GM19397 (cell line): Measurements from ENCODE around the gene SNX20.

Source experiments
- ATAC-seq: cut with Tn5 transposase; IDR thresholded peaks from one replicate; pipeline ENCODE4 v1.9.1; 2021; ENCODE audit warnings: mild to moderate bottlenecking, moderate library complexity; ENCODE audit not compliant: unreplicated experiment

SNX20 gene

DNA sequence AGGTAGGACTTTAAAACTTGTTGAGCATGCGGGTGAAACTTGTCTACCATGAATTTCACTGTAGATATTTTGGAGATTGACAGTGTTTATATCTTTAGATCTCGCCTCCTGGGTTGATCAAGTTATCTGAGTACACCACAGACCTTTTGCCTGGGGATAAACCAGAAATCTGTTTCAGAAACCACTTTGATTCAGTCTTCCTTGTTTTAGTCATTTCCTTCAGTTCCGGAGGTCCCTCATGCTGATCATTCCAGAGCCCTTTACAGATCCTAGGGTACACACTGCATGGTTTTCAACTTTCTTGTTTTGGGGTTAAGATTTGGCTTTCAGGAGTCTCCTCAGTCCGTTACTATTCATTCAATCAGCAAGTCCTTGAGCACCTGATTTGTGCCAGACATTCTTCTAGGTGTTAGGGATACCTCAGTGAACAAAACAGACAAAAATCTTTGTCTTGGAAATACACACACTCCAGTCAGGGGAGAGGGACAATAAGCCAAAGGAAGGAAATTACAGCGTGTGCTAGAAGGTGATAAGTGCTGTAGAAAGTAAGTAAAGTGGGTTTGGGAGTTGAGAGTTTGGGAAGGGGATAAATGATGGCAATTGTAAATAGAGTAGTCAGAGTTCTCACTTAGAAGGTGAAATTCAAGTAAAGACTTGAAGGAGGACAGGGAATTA lies 24.5 kb upstream of the SNX20 start:
- ATAC-seq: no peak

DNA sequence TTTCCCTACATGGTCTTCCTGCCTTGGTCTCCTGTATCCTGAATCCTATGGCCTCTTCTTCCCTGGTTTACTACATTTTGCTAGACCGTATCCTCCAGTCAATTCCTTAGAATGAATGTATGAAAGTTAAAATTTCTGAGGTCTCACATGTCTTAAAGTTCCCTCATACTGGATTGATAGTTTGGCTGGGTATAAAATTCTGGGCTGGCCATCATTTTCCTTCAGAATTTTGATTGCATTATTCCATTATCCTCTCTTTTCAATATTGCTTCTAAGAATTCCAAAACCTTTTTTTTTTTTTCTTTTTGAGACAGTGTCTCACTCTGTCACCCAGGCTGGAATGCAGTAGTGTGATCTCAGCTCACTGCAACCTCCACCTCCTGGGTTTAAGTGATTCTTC lies 23.1 kb upstream of the SNX20 start:
- no peak for ATAC-seq

GRCh38 chr16:50702725-50703124 lies 21.6 kb upstream of the SNX20 start:
- ATAC-seq: no peak

DNA sequence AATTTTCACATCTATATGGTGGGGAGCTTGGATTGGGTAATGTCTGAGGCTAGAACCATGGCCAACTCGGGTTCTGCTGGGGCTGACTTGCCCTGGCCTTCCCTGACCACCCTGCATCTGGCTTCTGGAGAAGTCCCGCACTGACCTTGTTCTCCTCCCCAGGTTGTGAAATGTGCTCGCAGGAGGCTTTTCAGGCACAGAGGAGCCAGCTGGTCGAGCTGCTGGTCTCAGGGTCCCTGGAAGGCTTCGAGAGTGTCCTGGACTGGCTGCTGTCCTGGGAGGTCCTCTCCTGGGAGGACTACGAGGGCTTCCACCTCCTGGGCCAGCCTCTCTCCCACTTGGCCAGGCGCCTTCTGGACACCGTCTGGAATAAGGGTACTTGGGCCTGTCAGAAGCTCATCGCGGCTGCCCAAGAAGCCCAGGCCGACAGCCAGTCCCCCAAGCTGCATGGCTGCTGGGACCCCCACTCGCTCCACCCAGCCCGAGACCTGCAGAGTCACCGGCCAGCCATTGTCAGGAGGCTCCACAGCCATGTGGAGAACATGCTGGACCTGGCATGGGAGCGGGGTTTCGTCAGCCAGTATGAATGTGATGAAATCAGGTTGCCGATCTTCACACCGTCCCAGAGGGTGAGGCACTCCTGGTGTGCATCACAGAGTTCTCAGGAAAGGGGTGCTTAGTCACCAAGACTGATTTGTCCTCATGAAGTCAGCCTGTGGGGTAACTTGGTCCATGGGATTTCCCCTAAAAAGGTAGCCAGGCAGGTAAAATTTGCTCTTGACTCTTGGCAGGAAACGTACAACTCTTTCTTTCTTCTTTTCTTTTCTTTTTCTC lies 18.4 kb upstream of the SNX20 start:
- ATAC-seq: no peak

DNA sequence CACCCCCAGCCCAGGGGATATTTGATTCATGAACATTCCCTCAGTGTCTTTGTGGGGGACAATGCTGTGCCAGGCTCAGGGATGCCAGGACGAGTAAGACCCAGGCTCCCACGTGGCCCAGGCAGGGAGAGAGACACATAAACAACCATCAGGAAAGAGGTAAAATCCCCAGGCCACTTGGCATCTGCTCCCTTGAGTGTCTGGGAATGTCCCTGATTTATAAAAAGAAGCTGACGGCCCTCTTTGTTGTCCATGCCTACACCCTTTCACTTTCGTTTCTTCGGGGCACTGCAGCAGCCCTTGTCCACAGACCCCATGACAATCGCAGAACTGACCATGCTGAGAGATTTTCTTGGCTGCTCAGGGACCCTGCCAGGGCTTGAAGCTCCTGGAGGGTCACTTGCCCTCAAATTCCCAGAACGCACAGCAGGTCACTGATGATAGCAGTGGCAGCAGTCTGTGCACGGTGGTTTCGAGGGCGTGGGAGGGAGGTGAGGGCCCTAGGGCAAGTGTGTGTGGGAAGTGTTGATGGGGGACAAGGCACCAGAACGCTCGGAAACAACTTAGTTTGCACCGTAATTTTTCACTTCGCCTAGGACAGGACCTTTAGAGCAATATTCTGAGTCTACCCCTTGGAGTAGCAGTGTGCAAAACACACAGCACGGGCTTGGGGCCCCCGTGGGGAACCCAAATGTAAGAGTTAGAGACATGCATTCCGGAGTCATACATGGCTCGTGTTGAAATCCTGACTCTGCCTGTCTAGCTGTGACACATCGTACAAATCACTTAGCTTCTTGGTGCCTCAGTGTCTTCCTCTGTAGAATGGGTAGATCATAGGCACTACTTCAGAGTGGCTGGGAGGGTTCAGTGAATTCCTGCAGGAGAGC lies 17.0 kb upstream of the SNX20 start:
- no peak for ATAC-seq

DNA sequence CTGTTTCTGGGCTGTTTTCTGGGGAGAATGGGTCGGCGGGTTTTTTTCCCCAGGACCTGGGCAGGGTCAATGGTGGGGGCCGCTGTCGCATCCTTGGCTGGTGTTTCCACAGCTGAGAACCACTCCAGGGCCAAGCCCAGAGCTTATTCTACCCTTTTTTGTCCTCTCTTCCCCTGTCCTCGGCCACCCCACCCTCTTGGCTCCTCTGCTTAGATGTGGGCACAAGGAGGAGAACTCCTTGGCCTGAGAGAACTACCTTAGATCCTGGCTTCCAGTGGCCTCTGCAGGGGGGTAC lies 16.3 kb upstream of the SNX20 start:
- no peak for ATAC-seq

DNA sequence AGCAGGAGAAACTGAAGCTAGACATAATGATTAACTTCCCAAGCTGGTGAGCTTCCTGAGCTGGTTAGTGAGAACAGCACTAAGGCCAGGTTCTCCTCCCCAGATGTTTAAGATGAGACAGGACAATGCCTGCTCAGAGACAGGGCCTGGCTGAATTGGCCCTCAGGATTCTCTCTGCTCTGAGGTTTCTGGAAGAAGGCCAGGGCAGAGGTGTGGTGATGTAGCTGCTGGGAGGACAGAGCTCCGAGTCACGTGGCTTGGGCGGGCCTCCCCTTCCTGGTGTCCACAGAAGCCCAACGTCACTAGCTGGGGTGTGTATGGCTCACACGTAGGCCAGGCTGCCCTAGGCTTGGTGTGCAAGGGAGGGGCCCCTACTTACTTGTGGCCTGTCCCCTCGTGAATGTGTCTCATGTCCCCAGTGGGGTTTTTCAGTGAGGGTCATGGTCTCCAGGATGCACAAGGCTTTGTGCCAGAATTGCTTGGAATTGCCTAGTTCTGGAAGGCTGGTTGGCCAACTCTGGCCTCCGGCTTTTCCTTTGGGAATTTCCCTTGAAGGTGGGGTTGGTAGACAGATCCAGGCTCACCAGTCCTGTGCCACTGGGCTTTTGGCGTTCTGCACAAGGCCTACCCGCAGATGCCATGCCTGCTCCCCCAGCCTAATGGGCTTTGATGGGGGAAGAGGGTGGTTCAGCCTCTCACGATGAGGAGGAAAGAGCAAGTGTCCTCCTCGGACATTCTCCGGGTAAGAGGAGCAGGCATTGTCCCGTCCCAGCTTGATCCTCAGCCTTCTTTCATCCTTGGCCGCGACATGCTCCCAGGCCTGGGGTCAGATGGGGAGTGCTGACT lies 15.7 kb upstream of the SNX20 start:
- ATAC-seq: peak; percentile 45

GRCh38 chr16:50696126-50696525 lies 15.0 kb upstream of the SNX20 start:
- ATAC-seq: peak; percentile 14

- no peak for ATAC-seq
Measured at GRCh38 chr16:50695017-50696000, 14.2 kb upstream of the SNX20 start.

DNA sequence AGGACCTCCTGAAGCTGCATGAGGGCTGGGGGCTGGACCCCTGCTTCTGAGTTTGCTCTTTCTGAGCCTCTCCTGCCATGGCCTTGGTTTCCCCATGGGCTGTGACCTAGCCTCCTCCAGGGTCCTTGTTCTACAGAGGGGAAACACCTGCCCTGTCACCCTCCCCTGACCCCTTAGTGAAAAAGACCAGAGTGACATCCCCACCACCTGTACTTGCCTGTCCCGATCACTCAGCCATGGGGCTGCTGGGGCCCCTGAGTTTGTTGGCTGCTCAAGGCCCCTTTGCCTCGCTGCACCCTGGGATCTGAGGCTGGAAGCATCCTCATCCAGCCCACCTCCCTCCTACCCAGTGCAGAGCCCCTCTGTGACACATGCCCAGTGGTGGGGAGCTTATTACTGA lies 13.1 kb upstream of the SNX20 start:
- ATAC-seq: peak; percentile 27

- ATAC-seq: no peak
Measured at GRCh38 chr16:50692999-50693781, 12.1 kb upstream of the SNX20 start, which contains the start of gene NOD2. Gene NOD2 (plus strand): TSS chr16:50693606. CDS start chr16:50699496, 5,890 bp downstream.

DNA sequence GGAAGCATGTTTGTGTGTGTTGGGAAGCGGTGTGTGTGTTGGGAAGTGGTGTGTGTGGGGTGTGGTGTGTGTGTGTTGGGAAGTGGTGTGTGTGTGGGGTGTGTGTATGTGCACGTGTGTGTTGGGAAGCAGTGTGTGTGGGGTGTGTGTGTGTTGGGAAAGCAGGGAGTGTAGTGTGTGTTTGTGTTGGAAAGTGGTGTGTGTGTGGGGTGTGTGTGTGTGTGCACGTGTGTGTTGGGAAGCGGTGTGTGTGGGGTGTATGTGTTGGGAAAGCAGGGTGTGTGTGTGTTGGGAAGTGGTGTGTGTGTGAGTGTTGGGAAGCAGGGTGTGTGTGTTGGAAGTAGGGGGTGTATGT lies 11.5 kb upstream of the SNX20 start:
- no peak for ATAC-seq

DNA sequence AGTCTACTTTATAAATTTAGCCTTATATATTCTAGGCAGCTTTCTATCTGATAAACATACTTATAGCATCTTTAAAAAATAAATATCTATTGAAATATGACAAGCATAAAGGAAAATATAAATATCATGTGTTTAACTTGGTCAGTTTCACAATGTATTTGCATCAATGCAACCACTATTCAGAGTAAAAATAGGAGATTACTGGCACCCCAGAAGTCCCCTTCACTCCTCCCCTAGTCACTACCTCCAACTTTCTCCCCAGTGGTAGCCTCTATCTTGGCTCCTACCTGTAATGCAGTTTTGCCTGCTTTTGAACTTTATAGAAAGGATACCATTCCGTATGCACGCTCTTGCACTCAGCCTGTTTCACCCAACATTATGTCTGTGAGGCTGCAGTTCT lies 9.1 kb upstream of the SNX20 start:
- ATAC-seq: no peak

DNA sequence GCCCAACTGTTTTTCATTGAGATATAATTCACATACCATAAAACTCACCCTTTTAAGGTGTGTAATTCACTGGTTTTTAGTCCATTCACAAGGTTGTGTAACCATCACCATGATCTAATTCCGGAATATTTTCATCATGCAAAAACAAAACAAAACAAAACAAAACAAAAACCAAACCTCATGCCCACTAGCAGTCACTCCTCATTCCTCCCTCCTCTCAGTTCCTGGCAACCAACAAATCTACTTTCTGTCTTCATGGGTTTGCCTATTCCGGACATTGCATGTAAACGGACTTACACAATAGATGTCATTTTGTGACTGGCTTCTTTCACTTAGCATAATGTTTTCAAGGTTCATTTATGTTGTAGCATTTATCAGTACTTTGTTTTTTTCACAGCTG lies 7.8 kb upstream of the SNX20 start:
- no peak for ATAC-seq

DNA sequence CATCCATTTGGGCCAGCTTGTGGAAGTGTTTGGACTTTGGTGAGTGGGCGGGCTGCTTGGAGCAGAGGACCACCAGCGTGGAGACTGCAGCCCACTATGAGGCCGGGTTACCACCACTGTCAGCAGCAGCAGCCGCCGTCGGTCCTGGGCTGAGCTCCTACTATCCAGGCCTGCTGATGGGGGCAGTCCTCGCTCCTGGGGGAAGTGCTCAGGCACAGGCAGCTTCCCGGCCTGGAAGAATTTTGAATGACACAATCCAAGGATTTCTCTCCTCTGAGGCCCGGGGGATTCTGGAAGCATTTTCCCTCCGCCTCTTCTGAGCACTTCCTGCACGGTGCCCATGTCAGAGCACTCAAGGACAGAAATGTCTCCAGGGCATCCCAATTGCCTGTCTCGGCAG lies 7.0 kb upstream of the SNX20 start:
- ATAC-seq: no peak

GRCh38 chr16:50685462-50686063 lies 4.5 kb upstream of the SNX20 start:
- ATAC-seq: no peak

GRCh38 chr16:50684823-50685461 lies 3.8 kb upstream of the SNX20 start:
- ATAC-seq: no peak
